Lung (tissue), 12 donors: ENCODE data around the gene SCGB1C2. TPM values are rescaled to one million over a fixed set of nuclear protein-coding genes. Genes with fewer than 3 reads are reported as not detected.

Experiments used
- ATAC-seq: fragments of 200-7000 bp; cut with Tn5 transposase; one replicate; pipeline ENCODE4 v1.9.1; 2020; ENCODE audit warnings: moderate number of reproducible peaks; ENCODE audit not compliant: insufficient read depth, low FRiP score
- DNase-seq, 3 donors: peaks; one replicate each; pipeline ENCODE4 v3.0.0-alpha.2; 2013 to 2017
- H3K27ac ChIP-seq, 2 donors: one replicate each; pipeline ENCODE4 v1.5.1; 2013; ENCODE audit warnings: mild to moderate bottlenecking in 2 of 2, moderate library complexity in 2 of 2, control low read depth in 1 of 2, inconsistent platforms in 1 of 2, low read depth in 1 of 2, low read length in 1 of 2
- H3K27me3 ChIP-seq, 3 donors: one replicate each; pipeline ENCODE4 v1.5.1; 2013; ENCODE audit warnings: low read length in 2 of 3; ENCODE audit not compliant: control insufficient read depth in 3 of 3, insufficient read depth in 3 of 3
- H3K36me3 ChIP-seq, 4 donors: one replicate each; pipeline ENCODE4 v1.5.1; 2013; ENCODE audit warnings: low read length in 4 of 4, mild to moderate bottlenecking in 1 of 4, moderate library complexity in 1 of 4; ENCODE audit not compliant: control insufficient read depth in 4 of 4, insufficient read depth in 4 of 4
- H3K4me1 ChIP-seq, 5 donors: one replicate each; pipeline ENCODE4 v1.5.1; 2013; ENCODE audit warnings: low read length in 5 of 5, mild to moderate bottlenecking in 2 of 5, moderate library complexity in 1 of 5; ENCODE audit not compliant: control insufficient read depth in 5 of 5, insufficient read depth in 5 of 5
- H3K4me3 ChIP-seq: one replicate; pipeline ENCODE4 v1.5.1; 2013; ENCODE audit warnings: mild to moderate bottlenecking, control low read depth, moderate library complexity
- H3K9ac ChIP-seq, 2 donors: one replicate each; pipeline ENCODE4 v1.5.1; 2013; ENCODE audit warnings: low read length in 2 of 2, control low read depth in 1 of 2; ENCODE audit not compliant: insufficient read depth in 1 of 2
- H3K9me3 ChIP-seq, 4 donors: one replicate each; pipeline ENCODE4 v1.5.1; 2013; ENCODE audit warnings: low read length in 3 of 4, mild to moderate bottlenecking in 1 of 4, moderate library complexity in 1 of 4; ENCODE audit not compliant: control insufficient read depth in 4 of 4, insufficient read depth in 3 of 4
- CTCF ChIP-seq: IDR thresholded peaks from 2 replicates; pipeline ENCODE4 v1.5.1; 2012; ENCODE audit warnings: mild to moderate bottlenecking; ENCODE audit errors: control extremely low read depth, extremely low read depth
- WGBS, 2 donors: extraction: QIAGEN DNeasy Blood & Tissue Kit; methylation state at CpG; one replicate each; pipeline ENCODE4 v1.1.7; 2013; 5-methylcytosine and 5-hydroxymethylcytosine counted together
- polyA plus RNA-seq, 2 donors: library from polyadenylated mRNA; stranded (reverse); fragments of 200-250 nt; gene quantifications; one replicate each; pipeline ENCODE4 v1.2.1, GENCODE V29; 2013
- total RNA-seq, 2 donors: library from RNA; depleted of rRNA in 1 of 2; stranded (reverse); fragments of >200 nt in 1 of 2; gene quantifications; one replicate each; pipeline ENCODE4 v1.2.1, GENCODE V29; 2014 to 2021
- donor health status: control.
- donor health status: control.
- donor health status: Bipolar disorder and iron deficiency.
- donor health status: healthy.
- donor health status: DM: yes; HTN: yes; CAD: no.

The SCGB1C2 gene
- total and polyA plus RNA-seq, 4 donors = not detected

- ATAC-seq (no peak), DNase-seq (no peak)
- WGBS, 2 donors = 74 to 91% methylated on average over 10 to 11 of the region's 11 CpGs
- Histone ChIP-seq H3K4me3 (no peak overlapping the region), H3K27me3 (no peaks in the 10 kb centered on the region), H3K27ac (no peak overlapping the region), H3K9ac (no peak overlapping the region), H3K36me3 (peaks cover 0 to 2% (median 0%) of the 10 kb centered on the region in 4 donors), H3K9me3 (no peaks in the 10 kb centered on the region), H3K4me1 (no peaks in the 10 kb centered on the region)
- TF ChIP-seq CTCF = no peak
Measured at GRCh38 chr17:148757-149156, 11.4 kb downstream of the SCGB1C2 start.

GRCh38 chr17:149231-149630 is 11.9 kb downstream of the SCGB1C2 start:
- Histone ChIP-seq H3K27me3 (no peaks in the 10 kb centered on the region), H3K9ac (no peak overlapping the region), H3K27ac (no peak overlapping the region), H3K36me3 (peaks cover 0 to 2% (median 0%) of the 10 kb centered on the region in 4 donors), H3K9me3 (no peaks in the 10 kb centered on the region), H3K4me3 (no peak overlapping the region), H3K4me1 (no peaks in the 10 kb centered on the region)
- 91 to 95% methylated on average over 7 of the region's 7 CpGs for WGBS, 2 donors
- DNase-seq (no peak), ATAC-seq (no peak)
- no peak for TF ChIP-seq CTCF

GRCh38 chr17:149897-150584 is 12.7 kb downstream of the SCGB1C2 start:
- Histone ChIP-seq H3K27me3 (no peaks in the 10 kb centered on the region), H3K36me3 (peaks cover 0 to 2% (median 0%) of the 10 kb centered on the region in 4 donors), H3K27ac (no peak overlapping the region), H3K4me1 (no peaks in the 10 kb centered on the region), H3K4me3 (no peak overlapping the region), H3K9ac (no peak overlapping the region), H3K9me3 (no peaks in the 10 kb centered on the region)
- 89 to 92% methylated on average over 9 of the region's 9 CpGs for WGBS, 2 donors
- no peak for TF ChIP-seq CTCF
- ATAC-seq (no peak), DNase-seq (no peak)

- TF ChIP-seq CTCF = no peak
- H3K9me3 ChIP-seq = no peaks in the 10 kb centered on the region
- H3K9ac ChIP-seq = no peak overlapping the region
- no peak overlapping the region for H3K27ac ChIP-seq
- no peaks in the 10 kb centered on the region for H3K4me1 ChIP-seq
- no peak overlapping the region for H3K4me3 ChIP-seq
- DNase-seq (no peak), ATAC-seq (no peak)
- H3K27me3 ChIP-seq = no peaks in the 10 kb centered on the region
- H3K36me3 ChIP-seq = peaks cover 0 to 2% (median 0%) of the 10 kb centered on the region in 4 donors
- WGBS, 2 donors = 93 to 95% methylated on average over 2 of the region's 2 CpGs
Measured at GRCh38 chr17:151004-151403, 13.6 kb downstream of the SCGB1C2 start.
